Neural cell (in vitro differentiated cells): ENCODE results near the gene C1orf105. TPM values are rescaled to one million over a fixed set of nuclear protein-coding genes. Genes with fewer than 3 reads are reported as not detected.

ENCODE experiments used
- H2AFZ ChIP-seq: fragments of 200-600, 300-800 bp; sonication (generic), shearing (Covaris generic); 2 replicates; pipeline ENCODE4 v1.6.0; 2014; ENCODE audit warnings: low read depth, mild to moderate bottlenecking, antibody characterized with exemption, low read length, moderate library complexity
- H3F3A ChIP-seq: fragments of 200-600 bp; shearing (Covaris generic); 2 replicates; pipeline ENCODE4 v1.6.1; 2016; ENCODE audit warnings: mild to moderate bottlenecking, moderate library complexity, mixed read lengths, antibody characterized with exemption, low read length; ENCODE audit not compliant: insufficient read depth, poor library complexity, severe bottlenecking
- H3K27ac ChIP-seq: fragments of 200-600, 300-800 bp; sonication (generic), shearing (Covaris generic); 2 replicates; pipeline ENCODE4 v1.5.1; 2014; ENCODE audit warnings: mild to moderate bottlenecking, low read length, moderate library complexity
- H3K27me3 ChIP-seq: fragments of 300-800, 200-600 bp; sonication (generic), shearing (Covaris generic); 2 replicates; pipeline ENCODE4 v1.6.0; 2014; ENCODE audit warnings: mild to moderate bottlenecking, low read depth, low read length, moderate library complexity; ENCODE audit not compliant: insufficient read depth
- H3K36me3 ChIP-seq: fragments of 300-800, 200-600 bp; sonication (generic), shearing (Covaris generic); 2 replicates; pipeline ENCODE4 v1.5.1; 2014; ENCODE audit warnings: mild to moderate bottlenecking, antibody characterized with exemption, low read length, moderate library complexity; ENCODE audit not compliant: insufficient read depth
- H3K4me2 ChIP-seq: fragments of 300-800, 200-600 bp; sonication (generic), shearing (Covaris generic); 2 replicates; pipeline ENCODE4 v1.6.0; 2014; ENCODE audit warnings: mild to moderate bottlenecking, low read length
- H3K4me3 ChIP-seq: fragments of 300-800, 200-600 bp; sonication (generic), shearing (Covaris generic); 2 replicates; pipeline ENCODE4 v1.5.1; 2014; ENCODE audit warnings: mild to moderate bottlenecking, low read length, moderate library complexity
- H3K79me2 ChIP-seq: fragments of 200-600 bp; shearing (Covaris generic); replicated peaks from 2 replicates; pipeline ENCODE4 v1.6.0; 2014; ENCODE audit warnings: mild to moderate bottlenecking, low read length, moderate library complexity; ENCODE audit not compliant: insufficient read depth
- H3K9ac ChIP-seq: fragments of 300-800, 200-600 bp; sonication (generic), shearing (Covaris generic); 2 replicates; pipeline ENCODE4 v1.6.1; 2016; ENCODE audit warnings: mild to moderate bottlenecking, low read length, mixed read lengths
- H3K9me2 ChIP-seq: fragments of 200-600 bp; shearing (Covaris generic); 2 replicates; pipeline ENCODE4 v1.6.1; 2016; ENCODE audit warnings: mild to moderate bottlenecking, low read length, mixed read lengths; ENCODE audit not compliant: insufficient read depth
- H3K9me3 ChIP-seq: fragments of 200-600, 300-800 bp; sonication (generic), shearing (Covaris generic); 2 replicates; pipeline ENCODE4 v1.6.1; 2016; ENCODE audit warnings: mild to moderate bottlenecking, mixed run types, low read length, moderate library complexity, mixed read lengths
- H4K20me1 ChIP-seq: fragments of 200-600 bp; shearing (Covaris generic); 2 replicates; pipeline ENCODE4 v1.6.1; 2016; ENCODE audit warnings: mild to moderate bottlenecking, mixed run types; ENCODE audit not compliant: insufficient read depth
- CTCF ChIP-seq: fragments of 450-650 bp; IDR thresholded peaks from 2 replicates; pipeline ENCODE4 v1.5.1; 2014; ENCODE audit warnings: antibody characterized with exemption, mild to moderate bottlenecking, moderate library complexity; ENCODE audit not compliant: poor library complexity, severe bottlenecking
- EP300 ChIP-seq: fragments of 450-650 bp; conservative IDR thresholded peaks from 2 replicates; pipeline ENCODE4 v1.6.1; 2014; ENCODE audit warnings: antibody characterized with exemption, mild to moderate bottlenecking, moderate library complexity; ENCODE audit not compliant: poor library complexity, severe bottlenecking
- EZH2 ChIP-seq: fragments of 200-600, 300-800 bp; shearing (Covaris generic), sonication (generic); IDR thresholded peaks from 2 replicates; pipeline ENCODE4 v1.6.1; 2014; ENCODE audit warnings: antibody characterized with exemption, low read length, borderline replicate concordance, mild to moderate bottlenecking; ENCODE audit not compliant: insufficient read depth, poor library complexity, severe bottlenecking
- MXI1 ChIP-seq: fragments of 450-650 bp; conservative IDR thresholded peaks from 2 replicates; pipeline ENCODE4 v1.6.1; 2014; ENCODE audit warnings: antibody characterized with exemption, mild to moderate bottlenecking; ENCODE audit not compliant: poor library complexity, severe bottlenecking
- POLR2AphosphoS5 ChIP-seq: IDR thresholded peaks from 2 replicates; pipeline ENCODE4 v1.6.1; 2012
- RAD21 ChIP-seq: fragments of 450-650 bp; conservative IDR thresholded peaks from 2 replicates; pipeline ENCODE4 v1.6.1; 2014; ENCODE audit warnings: antibody characterized with exemption, mild to moderate bottlenecking, moderate library complexity
- REST ChIP-seq: IDR thresholded peaks from 2 replicates; pipeline ENCODE4 v1.6.1; 2012; ENCODE audit warnings: borderline replicate concordance
- SMC3 ChIP-seq: fragments of 450-650 bp; conservative IDR thresholded peaks from 2 replicates; pipeline ENCODE4 v1.6.1; 2014; ENCODE audit warnings: antibody characterized with exemption, mild to moderate bottlenecking, moderate library complexity; ENCODE audit not compliant: poor library complexity
- TAF1 ChIP-seq: IDR thresholded peaks from 2 replicates; pipeline ENCODE4 v1.6.1; 2012; ENCODE audit warnings: low read depth
- polyA plus RNA-seq: library from polyadenylated mRNA; depleted of rRNA; stranded (reverse); fragments of >200 nt; gene quantifications from 2 replicates; pipeline ENCODE4 v1.2.3, GENCODE V29; 2014

The C1orf105 gene
- polyA plus RNA-seq, 1 donor from 2014 or later: not detected

- TF ChIP-seq TAF1 (no peak), EP300 (no peak), REST (no peak), POLR2AphosphoS5 (no peak), MXI1 (no peak), SMC3 (no peak)
- Histone ChIP-seq H3K36me3 (no peaks in the 10 kb centered on the region), H3K79me2 (no peaks in the 10 kb centered on the region), H4K20me1 (no peaks in the 10 kb centered on the region), H3K27ac (no peak overlapping the region), H3K4me2 (no peak overlapping the region), H3K9ac (no peak overlapping the region), H3F3A (no peaks in the 10 kb centered on the region), H3K9me2 (no peaks in the 10 kb centered on the region), H2AFZ (no peak overlapping the region), H3K27me3 (no peaks in the 10 kb centered on the region), H3K4me3 (no peak overlapping the region), H3K9me3 (no peaks in the 10 kb centered on the region)
These were observed 25.7 kb upstream of the C1orf105 start for GRCh38 chr1:172394811-172395210.

- no peaks in the 10 kb centered on the region for H3K9me2 ChIP-seq
- no peaks in the 10 kb centered on the region for H3K79me2 ChIP-seq
These were observed 24.9 kb upstream of the C1orf105 start for GRCh38 chr1:172395576-172395975.

More at GRCh38 chr1:172395576-172395975, 24.9 kb upstream of the C1orf105 start:
- no peaks in the 10 kb centered on the region for H3K9me3 ChIP-seq
- H3K4me3 ChIP-seq: no peak overlapping the region
- no peaks in the 10 kb centered on the region for H3K27me3 ChIP-seq
- H3F3A ChIP-seq: no peaks in the 10 kb centered on the region
- H2AFZ ChIP-seq: no peak overlapping the region
- no peaks in the 10 kb centered on the region for H4K20me1 ChIP-seq
- no peak overlapping the region for H3K27ac ChIP-seq
- no peaks in the 10 kb centered on the region for H3K36me3 ChIP-seq
- TF ChIP-seq CTCF: no peak
- no peak for TF ChIP-seq EZH2
- no peak for TF ChIP-seq EP300
- TF ChIP-seq SMC3: no peak
- no peak for TF ChIP-seq MXI1
- TF ChIP-seq TAF1: no peak
- TF ChIP-seq POLR2AphosphoS5: no peak
- TF ChIP-seq RAD21: no peak
- TF ChIP-seq REST: no peak
- no peak overlapping the region for H3K9ac ChIP-seq
- H3K4me2 ChIP-seq: no peak overlapping the region
